D721Med (cell line): ENCODE results near the gene YTHDC1.

ENCODE experiments used
- DNase-seq: peaks from one replicate; pipeline ENCODE4 v3.0.0; 2011; ENCODE audit warnings: low spot score; ENCODE audit not compliant: insufficient read length
- FAIRE-seq: peaks from 2 replicates; lab custom pipeline; 2011; peaks lifted over from hg19 to GRCh38; lab: Jason Lieb, UNC
- TF ChIP-seq, protein P1 (sequence below): IDR thresholded peaks from 2 replicates; pipeline ENCODE4 v1.5.1; 2012; ENCODE audit warnings: mild to moderate bottlenecking, control low read depth; ENCODE audit not compliant: insufficient read depth; ENCODE audit errors: missing control alignments

Gene YTHDC1

DNA sequence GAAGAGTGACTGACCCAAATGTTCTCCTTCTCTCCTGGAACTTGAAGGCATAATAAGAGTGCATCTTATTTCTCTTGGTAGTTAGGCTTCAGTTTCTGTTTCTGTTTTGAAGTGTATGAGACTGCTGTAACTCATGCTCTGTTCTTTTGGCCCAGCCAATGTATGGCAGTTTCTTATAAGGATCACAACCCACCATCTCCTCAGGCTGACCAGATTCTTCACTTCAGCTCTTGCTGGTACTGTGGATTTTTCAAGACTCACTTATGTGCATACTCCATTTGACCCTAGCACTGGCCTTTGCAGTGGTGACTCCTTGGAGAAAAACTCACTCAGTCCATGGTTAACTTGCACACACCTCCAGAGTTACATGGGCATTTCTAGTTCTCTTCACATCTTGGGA is 9.6 kb upstream of the YTHDC1 start:
- FAIRE-seq (no peak), DNase-seq (no peak)
- TF ChIP-seq, protein P1, sequence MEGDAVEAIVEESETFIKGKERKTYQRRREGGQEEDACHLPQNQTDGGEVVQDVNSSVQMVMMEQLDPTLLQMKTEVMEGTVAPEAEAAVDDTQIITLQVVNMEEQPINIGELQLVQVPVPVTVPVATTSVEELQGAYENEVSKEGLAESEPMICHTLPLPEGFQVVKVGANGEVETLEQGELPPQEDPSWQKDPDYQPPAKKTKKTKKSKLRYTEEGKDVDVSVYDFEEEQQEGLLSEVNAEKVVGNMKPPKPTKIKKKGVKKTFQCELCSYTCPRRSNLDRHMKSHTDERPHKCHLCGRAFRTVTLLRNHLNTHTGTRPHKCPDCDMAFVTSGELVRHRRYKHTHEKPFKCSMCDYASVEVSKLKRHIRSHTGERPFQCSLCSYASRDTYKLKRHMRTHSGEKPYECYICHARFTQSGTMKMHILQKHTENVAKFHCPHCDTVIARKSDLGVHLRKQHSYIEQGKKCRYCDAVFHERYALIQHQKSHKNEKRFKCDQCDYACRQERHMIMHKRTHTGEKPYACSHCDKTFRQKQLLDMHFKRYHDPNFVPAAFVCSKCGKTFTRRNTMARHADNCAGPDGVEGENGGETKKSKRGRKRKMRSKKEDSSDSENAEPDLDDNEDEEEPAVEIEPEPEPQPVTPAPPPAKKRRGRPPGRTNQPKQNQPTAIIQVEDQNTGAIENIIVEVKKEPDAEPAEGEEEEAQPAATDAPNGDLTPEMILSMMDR = no peak

DNA sequence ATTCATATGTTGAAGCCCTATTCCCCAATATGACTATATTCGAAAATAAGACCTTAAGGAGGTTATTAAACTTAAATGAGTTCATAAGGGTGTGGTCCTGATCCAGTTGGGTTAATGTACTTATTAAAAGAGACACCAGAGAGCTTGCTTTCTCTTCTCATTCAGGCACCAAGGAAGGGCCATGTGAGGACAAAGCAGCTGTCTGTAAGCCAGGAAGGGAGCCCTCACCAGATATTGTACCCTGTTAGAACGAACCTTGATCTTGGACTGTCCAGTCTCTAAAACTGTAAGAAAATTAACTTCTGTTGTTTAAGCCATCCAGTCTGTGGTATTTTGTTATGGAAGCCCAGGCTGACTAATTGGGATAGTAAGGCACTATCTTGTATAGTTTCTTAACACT is 9.1 kb upstream of the YTHDC1 start:
- TF ChIP-seq, protein P1 = no peak
- DNase-seq (no peak), FAIRE-seq (no peak)

DNA sequence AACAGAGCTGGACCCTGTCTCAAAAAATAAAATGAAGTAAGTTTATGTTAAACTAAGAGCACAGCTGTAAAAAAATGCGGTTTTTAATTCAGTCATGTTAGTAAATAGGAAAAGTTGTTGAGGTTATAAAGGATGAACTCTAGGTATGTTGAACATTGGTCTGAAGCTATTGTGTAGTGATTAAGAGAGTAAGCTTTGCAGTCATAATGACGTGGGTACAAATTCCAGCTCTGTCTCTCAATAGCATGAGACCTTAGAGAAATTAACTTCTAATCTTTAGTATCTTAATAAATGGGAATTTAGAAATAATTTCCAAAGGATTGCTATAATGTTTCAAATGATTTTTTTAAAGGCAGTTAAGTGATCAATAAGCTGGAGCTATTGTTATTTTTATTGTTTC is 2.9 kb upstream of the YTHDC1 start:
- DNase-seq (no peak), FAIRE-seq (no peak)
- TF ChIP-seq, protein P1 = no peak

DNA sequence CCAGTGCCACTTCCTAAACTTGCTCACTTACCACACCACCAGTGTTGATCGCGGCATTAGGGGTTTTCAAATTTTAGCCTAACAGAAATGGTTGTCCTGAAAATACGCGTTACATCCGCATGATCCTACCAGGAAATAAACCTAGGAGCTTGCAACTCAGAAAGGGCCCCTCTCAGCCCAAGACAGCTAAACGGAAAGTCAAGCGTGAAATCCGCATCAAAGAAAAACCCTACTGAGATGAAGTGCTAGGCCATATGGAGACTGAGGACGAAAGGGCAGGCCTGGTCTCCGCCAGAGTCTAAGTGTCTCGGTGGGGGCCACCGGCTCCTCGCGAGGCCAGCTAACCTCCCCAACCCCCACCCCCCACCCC is 626 bp downstream of the YTHDC1 start:
- DNase-seq = no peak
- FAIRE-seq = no peak
- TF ChIP-seq, protein P1 = no peak

DNA sequence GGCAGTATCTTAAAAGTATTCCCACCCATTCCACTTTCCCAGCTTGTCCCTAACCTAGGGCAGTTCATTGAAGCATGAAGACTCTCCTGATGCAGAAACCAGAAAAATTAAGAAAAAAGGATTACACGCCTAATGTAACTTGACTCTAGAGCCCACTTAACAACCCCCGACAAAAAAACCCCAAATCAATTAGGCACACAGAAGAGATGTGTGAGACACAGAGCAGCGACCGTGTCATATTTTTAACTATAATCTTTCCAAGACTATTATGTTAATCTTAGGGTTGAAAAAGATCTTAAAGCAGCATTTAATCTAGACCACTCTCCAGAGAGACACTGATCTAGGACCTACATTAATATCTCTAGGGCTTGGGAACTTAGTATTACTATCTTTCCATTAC is 1.3 kb downstream of the YTHDC1 start:
- no peak for FAIRE-seq
- TF ChIP-seq, protein P1 = no peak
- DNase-seq = no peak

DNA sequence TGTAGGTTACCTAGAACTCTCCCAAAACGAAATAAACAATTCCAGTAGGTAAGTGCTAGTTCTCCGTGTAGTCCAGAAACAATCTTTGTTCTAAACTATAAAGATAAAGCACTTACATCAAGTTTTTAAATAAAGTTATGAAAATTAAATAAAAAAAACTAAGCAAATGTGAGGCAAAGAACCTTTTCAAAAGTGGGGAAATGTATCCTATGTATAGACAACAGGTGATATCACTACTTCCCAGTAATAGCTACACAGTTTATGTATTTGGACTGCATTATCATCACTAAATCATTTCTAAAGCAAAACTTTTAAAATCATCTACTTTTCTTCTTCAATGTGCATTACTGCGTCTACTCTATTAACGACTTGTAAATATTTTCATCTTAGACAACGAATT is 2.0 kb downstream of the YTHDC1 start:
- DNase-seq (no peak), FAIRE-seq (peak; percentile 25)
- TF ChIP-seq, protein P1 = no peak

DNA sequence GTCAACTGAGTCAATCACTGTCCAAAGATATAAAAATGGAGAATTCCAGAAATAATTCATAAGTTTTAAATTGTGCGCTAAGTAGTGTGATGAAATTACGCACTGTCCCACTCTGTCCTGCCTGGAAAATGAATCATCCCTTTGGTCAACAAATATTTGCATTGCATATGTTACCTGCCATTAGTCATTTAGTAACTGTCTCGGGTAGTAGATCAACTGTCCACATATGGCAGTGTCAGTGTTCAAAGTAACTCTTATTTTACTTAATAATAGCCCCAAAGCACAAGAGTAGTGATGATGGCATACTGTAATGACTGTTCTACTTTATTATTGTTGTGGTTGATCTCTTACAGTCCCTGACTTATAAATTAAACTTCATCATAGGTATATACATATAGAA is 3.4 kb downstream of the YTHDC1 start:
- TF ChIP-seq, protein P1 = no peak
- no peak for DNase-seq
- no peak for FAIRE-seq
